Left cardiac atrium (tissue), 4 donors: ENCODE measurements around the gene CX3CR1. TPM values are rescaled to one million over a fixed set of nuclear protein-coding genes. Genes with fewer than 3 reads are reported as not detected.
A peak's percentile ranks its signal among the peaks of the same experiment; 100 is the strongest.

Experiments used
- ATAC-seq, 2 donors: fragments of 200-7000 bp; cut with Tn5 transposase; one replicate each; pipeline ENCODE4 v1.9.1; 2020; ENCODE audit warnings: mild to moderate bottlenecking in 2 of 2, moderate library complexity in 2 of 2
- DNase-seq: peaks from one replicate; pipeline ENCODE4 v3.0.0-alpha.2; 2020
- intact Hi-C, 2 donors: fragments of 100-400 bp; cut with DNase I; formaldehyde crosslinking; loops; one replicate each; pipeline versions ENCODE4 v1.14.1 to v1.15.1; 2022 to 2023
- total RNA-seq, 2 donors: library from RNA; stranded (reverse); fragmentation: NEBNext Ultra II Directional; extraction: Animal tissue kit (Norgen Biotek cat#: 25700); gene quantifications; one replicate each; pipeline ENCODE4 v1.2.1, GENCODE V29; 2021
- donor health status: DM: no; HTN: yes; CAD: no.
- donor health status: DM: no; HTN: yes; CAD: no; lungs with severe emphysema.
- donor health status: DM: yes; HTN: yes; CAD: no.
- donor health status: Dilated cardiomyopathy.

The CX3CR1 gene
- total RNA-seq, 2 donors from 2014 or later, result 0.60 to 1.4 TPM

DNA sequence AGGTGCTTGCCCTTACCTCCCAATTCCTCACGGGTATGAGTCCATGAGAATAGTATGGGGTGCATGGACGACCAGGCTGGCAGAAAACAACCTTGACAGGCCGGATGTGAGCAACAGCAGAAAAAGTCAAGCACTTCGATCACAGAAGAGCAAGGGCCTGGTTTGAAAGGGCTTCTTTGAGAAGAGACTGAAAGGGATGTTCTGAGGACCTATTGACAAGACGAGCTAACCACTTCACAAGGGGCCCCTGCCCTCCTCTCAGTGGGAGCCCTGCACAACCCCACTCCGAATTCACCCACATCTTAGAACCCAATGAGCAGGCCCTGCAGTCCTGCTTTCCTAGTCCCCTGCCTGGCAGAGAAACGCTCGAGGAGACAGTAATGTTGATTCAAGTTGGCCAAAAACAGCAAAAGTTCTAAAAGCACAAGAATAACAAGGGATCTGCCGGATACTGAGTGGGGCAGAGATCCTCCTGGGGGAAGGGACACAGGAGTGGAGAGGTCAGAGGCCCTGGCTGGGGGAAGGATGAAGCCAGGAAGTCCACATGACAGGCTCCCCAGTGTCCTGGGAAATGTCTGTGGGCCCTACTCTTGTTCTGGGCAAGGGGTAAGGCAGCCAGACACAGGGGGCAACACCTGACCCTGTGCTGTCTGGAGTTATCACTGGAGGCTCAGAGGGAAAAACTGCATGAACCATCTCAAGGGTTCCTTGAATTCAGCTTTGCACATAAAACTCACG lies 14.8 kb upstream of the CX3CR1 start:
- ATAC-seq, result peak in 1 of 2 donors; percentile 18
- intact Hi-C loops, result loop anchor here (2.0 to 5.0 kb wide), 2 partner anchors 102 to 168 kb away; partner anchors contain the start of gene XIRP1 (in 1 of the 2)
- no peak for DNase-seq

DNA sequence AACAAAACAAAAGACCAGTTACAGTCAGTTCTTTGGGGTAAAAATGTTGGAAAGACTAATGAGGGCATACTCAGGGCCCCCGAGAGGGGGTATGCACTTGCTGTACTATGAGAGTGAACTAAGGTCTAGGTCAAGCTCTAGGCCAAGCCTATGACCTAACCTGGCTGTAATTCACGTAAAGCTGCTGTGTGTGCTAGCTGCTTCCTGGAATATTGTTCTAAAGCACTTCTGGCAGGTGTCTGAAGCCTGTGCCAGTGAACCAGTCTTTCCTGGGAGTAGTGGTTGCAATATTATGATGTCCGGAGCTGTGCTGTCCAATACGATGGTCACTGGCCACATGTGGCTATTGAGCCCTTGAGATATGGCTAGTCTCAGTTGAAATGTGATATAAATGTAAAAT lies 13.1 kb upstream of the CX3CR1 start:
- DNase-seq (no peak), ATAC-seq (no peak)
- intact Hi-C loops, result loop anchor here in 1 of 2 donors (5.0 kb wide), 1 partner anchor 101 kb away; the partner anchor contains the start of gene XIRP1

DNA sequence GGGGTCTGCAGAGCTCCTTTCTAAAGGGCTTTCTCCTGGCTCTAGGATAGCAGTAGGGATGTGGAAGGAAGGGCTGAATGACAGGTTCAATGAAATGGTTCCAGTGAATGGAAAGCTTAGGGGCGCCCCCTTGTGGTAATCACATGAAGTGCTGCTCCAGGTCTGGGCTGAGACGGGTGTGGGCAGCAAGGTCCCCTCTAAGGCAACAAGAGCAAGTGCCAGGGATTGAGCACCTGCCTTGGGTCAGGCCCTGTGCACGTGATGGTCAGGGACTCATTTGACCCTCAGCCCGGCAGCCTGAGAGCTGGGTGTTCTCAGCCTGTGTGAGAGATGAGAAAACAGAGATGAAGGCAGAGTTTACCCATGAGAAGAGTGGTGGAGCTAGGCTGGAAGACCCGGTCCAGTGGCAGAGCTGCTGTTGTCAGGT lies 12.1 kb upstream of the CX3CR1 start:
- intact Hi-C loops, result loop anchor here in 1 of 2 donors (5.0 kb wide), 1 partner anchor 100 kb away; the partner anchor contains the start of gene XIRP1
- ATAC-seq, result peak; percentile 58 to 72

DNA sequence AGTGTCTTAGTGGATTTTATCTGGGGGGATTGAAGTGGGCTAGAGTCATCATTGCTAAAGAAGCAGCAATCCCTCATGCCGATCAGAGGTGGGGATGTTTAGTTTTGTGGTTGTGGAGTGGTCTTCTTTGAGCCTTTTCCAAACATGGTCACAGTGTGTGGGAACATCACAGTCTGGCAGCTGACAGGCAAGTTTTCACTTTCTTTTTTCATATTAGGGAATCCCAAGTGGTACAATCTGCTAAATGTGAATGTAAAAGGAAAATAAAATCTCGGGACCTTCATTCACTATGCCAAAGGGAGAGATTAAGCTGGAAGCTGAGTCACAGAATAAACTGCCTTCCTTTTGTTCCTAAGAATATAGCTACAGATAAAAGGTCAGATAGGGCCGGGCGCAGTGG lies 10.4 kb upstream of the CX3CR1 start:
- DNase-seq (no peak), ATAC-seq (no peak)
- intact Hi-C loops, result loop anchor here in 1 of 2 donors (5.0 kb wide), 1 partner anchor 98 kb away; the partner anchor contains the start of gene XIRP1

More for the DNA sequence above, 12.1 kb upstream of the CX3CR1 start:
- peak; percentile 63 for DNase-seq

DNA sequence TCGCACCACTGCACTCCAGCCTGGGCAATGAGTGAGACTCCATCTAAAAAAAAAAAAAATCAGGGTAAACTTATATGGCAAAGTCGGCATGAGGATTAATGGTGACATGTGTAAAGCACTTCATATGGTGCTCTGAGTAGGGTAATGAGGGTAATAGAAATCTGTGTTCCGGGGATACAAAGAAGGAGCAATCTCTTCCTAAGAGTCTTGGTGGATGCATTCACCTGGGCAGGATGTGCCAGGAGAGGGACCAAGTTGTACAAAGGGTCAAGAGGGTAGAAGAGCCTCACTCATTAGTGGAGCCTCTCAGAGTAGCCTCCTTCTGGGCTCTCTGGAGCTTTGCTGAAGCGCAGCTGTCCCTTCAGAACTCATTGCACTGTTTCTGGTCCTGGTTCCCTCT lies 9.3 kb upstream of the CX3CR1 start:
- DNase-seq, result no peak
- intact Hi-C loops, result loop anchor here (5.0 kb wide), 1 partner anchor 82 kb away; no protein-coding TSS in a partner anchor
- ATAC-seq, result no peak

DNA sequence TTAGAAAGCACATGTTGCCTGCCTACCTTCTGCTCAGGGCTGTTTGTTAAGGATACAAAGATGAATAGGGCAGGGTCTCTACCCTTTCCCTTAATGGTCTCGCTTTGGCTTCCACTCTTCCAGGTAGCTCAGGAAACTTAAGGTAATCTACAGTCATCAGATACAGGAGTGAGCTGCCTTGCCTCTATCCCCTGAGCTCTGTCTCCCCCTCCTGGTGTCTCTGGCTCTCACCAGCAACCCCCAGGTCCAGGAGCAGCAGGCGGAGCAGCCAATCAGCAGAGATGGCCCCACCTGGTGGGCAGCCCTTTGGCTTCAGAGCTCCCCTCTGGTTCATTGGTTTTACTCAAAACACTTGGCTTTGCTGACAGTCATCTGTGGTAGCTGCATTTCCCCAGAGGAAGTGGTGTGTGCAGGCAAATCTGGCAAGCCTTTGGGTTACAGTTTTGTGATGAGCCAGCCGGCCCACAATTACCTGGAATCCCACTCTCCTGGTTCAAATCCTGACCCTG lies 8.5 kb upstream of the CX3CR1 start:
- intact Hi-C loops, result loop anchor here (1.0 to 5.0 kb wide), 2 partner anchors 81 to 162 kb away; no protein-coding TSS in a partner anchor
- ATAC-seq (peak; percentile 92 to 96), DNase-seq (peak; percentile 82)

DNA sequence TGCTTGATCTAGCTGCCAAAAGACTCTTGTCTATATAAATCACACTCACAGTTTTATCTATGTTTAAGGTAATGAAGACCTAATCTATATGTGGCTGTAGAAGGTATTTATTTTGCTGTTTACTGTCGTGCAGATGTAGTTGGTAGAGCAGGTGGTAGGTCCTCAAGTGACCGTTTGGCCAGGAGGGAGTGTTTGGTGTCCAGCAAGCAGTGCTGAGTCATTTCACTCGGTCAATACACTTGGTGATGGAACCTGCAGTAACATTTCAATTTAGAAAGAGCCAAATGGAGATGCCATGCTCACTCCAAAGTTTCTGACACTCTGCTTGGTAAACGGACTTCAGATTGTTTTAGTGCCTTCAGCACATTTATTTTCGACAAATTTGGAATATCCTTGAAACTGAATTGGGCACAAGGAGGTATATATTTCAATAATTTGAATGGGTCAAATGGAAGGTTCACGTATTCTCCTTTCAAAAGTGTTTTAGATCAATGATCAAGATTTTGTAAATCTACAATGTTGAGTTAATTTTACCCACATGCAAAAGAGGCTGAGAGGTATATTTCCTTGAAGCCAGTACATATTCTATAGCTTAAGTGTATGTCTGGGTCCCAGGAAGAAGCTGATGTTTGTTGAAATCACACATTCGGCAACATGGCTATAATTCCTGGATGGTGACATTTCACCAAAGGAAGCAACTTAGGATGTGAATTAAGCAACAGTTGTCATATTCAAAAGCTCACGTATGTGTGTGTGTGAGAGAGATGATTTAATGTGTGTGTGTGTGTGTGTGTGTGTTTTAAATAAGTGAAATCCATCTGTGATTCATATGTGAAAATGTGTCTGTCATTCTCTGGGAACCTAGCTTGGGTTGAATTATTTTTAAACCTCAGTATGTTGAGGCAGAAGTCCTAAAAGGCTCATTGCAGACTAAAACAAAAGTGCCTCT lies 7.7 kb upstream of the CX3CR1 start:
- intact Hi-C loops, result loop anchor here (1.0 to 5.0 kb wide), 2 partner anchors 80 to 161 kb away; no protein-coding TSS in a partner anchor
- ATAC-seq (no peak), DNase-seq (no peak)

DNA sequence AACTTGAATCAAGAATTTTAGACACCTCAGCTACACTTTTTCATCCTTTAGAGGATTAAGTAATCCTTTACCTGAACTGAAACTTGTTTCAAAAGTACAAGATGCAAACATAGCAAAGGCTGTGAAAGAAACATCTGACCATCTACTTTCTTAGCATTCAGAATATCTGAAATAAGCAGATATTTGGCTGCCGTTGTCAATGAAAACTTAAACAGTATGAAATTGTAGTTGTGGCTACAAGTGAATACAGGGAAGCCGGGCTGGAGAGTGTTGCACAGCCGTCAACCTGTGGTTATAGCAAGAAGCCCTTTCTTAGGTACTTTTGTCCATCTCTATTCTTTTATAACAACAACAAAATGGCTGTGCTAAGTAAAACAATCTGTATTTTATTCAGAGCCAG lies 6.9 kb upstream of the CX3CR1 start:
- intact Hi-C loops, result loop anchor here (5.0 kb wide), 1 partner anchor 79 kb away; no protein-coding TSS in a partner anchor
- no peak for ATAC-seq
- no peak for DNase-seq

DNA sequence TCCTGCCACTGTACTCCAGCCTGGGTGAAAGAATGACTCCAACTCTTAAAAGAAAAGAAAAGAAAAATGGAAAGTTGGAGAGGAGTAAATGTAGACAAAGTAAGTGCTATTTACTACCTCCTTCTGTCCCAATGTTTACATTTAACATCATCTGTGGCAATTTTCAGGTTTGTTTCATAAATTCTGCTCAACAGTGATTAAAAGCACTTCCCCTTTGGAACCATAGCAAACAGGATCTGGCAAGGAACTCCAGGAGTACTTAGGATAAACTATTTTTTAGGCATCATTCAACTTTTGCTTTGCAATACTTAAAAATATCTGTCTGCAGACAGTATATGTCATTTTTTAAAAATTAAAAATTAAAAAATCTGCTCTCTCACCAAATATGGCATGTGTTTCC lies 5.5 kb upstream of the CX3CR1 start:
- intact Hi-C loops, result loop anchor here (5.0 kb wide), 1 partner anchor 78 kb away; no protein-coding TSS in a partner anchor
- no peak for DNase-seq
- no peak for ATAC-seq

DNA sequence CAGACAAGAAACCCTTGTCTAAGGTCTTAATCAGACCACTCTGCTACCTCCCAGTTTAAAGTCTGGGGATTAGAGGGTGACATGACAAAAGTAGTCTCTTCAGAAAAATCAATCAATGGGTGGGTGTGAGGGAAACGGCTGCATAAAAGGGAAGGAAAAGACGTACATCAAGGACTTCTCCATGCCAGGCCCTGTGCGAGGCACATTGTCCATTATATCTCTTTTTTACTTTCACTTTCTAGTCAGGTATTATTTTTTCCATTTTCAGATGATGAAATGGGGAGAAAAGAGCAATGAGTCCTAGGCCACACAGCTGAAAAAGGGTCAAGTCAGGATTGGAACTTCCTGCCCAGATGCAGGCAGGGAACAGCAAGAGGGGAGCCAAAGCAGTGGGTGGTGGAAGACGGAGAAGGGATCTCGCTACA lies 4.6 kb upstream of the CX3CR1 start:
- ATAC-seq, result no peak
- intact Hi-C loops, result no loop called here
- no peak for DNase-seq

DNA sequence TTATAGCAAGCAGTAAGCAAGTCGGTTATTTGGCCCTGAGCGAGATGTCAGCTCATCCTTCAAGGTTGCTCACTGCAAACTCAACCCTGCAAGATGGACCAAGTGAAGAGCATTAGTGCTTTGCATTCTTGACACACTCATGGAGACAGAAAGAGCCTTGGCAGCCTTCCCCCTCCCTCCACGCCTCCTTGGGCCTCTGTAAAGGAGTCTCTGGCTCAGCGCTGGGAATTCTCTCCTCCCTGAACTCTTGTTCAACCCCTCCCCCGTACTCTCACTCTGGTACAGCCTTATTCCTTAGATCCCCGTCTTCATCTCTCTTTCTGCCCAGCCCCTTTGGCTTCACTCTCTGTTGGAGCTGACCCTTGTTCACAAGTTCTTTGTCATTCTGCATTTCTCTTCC lies 2.2 kb upstream of the CX3CR1 start:
- intact Hi-C loops, result no loop called here
- DNase-seq (no peak), ATAC-seq (no peak)

DNA sequence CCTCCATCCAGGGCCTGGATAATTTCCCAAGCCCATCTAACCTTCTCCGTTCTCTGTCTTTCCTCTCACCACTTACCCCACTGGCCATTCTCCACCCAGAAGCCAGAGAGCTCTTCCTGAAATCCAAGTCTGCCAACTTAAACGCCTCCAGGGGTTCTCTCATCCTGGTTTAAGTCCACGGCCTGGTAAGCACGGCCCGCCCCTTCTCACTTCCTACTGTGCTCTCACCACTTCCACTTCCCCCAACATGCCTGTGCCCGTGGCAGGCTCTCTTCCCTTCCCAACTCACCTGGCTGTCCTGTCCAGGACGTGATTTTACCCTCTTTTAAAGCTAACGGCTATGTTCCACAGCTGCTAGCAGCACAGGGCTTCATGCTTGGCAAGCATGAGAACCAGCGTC lies 1.7 kb upstream of the CX3CR1 start:
- DNase-seq (no peak), ATAC-seq (no peak)
- intact Hi-C loops, result no loop called here

DNA sequence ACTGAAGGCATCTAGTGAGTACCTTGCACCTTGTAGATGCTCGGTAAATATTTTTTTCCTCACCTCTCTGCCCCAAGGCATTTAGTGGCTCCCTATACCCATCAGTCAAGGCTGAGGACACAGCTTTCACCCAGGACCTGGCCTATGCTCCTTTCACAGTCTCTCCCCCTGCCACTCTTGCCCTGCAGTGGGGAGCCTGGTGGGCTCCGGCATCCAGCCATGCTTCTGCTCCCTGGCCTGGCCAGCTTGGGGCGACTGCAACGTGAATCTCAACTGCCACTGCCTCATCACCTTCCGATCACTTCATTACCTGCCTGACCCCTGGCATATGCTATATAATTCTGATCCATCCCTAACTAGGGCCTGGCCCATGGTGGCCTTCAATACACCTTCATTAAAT lies 735 bp upstream of the CX3CR1 start:
- no peak for ATAC-seq
- intact Hi-C loops, result no loop called here
- DNase-seq, result no peak

DNA sequence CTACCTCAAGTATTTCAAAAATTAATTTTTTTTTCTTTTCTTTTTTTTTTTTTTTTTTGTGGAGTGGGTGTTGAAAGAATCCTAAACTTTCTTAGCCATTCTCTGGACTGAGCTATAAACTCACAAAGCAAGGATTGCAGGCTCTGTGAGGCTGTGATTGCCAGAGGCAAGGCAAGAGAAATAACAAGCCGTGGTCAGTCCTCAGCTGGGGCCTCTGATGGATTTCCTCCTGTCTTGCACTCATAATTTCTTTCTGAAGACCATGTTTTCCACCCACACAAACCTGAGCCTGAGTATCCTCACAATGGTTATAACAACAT lies 1.3 kb downstream of the CX3CR1 start:
- ATAC-seq, result no peak
- DNase-seq, result no peak
- intact Hi-C loops, result no loop called here

DNA sequence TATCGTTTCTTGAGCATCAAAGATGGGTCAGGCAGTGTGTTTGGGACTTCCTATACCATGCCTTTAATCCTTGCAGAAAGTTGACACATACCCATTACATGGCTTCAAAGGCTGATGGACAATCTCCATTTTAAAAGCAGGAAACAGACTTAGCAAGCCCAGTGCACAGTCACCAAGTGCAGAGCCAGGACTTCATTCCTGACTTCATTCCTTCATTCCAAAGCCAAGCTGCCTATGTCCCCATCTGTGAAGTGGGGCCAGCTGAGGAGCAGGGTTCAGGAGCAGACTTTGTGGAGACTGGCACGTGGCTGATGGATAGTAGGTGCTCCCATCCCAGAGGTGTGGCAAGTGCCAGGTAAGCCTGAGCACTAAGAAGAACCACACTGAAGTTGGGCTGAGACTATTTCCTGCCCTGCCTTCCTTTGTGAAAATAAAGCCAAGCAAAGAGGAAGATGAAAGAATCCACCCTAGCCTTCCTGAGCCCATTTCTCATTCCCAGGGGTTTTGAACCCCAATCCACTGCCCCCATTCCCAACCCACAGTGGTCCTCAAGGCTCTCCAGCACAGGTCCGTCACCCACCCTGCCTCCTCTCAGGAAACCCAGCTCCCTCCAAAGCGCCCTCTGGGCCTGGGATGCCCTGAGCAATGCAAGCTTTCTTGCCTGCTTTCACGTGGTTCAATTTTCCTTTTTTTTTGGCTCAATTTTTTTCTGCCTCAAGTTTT lies 1.8 kb downstream of the CX3CR1 start:
- intact Hi-C loops, result no loop called here

DNA sequence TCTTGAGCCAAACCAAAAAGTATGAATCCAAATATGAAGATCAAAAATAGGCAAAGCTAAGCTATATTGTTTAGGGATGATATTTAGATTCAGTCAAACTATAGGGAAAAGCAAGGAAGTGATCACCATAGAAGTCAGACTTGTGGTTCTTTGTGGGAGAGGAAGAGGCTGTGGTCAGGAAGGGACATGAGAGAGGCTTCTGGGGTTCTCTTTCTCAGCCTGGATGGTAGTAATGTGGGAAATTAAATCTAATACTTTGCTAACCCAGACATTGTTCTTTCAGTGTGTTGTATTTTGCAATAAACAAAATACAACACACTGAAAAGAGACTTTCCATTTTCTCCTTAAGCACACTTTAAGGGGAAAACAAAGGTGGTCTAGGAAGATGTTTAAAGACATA lies 3.1 kb downstream of the CX3CR1 start:
- DNase-seq (no peak), ATAC-seq (no peak)
- intact Hi-C loops, result no loop called here

More for the DNA sequence above, 1.8 kb downstream of the CX3CR1 start:
- ATAC-seq (no peak), DNase-seq (no peak)

DNA sequence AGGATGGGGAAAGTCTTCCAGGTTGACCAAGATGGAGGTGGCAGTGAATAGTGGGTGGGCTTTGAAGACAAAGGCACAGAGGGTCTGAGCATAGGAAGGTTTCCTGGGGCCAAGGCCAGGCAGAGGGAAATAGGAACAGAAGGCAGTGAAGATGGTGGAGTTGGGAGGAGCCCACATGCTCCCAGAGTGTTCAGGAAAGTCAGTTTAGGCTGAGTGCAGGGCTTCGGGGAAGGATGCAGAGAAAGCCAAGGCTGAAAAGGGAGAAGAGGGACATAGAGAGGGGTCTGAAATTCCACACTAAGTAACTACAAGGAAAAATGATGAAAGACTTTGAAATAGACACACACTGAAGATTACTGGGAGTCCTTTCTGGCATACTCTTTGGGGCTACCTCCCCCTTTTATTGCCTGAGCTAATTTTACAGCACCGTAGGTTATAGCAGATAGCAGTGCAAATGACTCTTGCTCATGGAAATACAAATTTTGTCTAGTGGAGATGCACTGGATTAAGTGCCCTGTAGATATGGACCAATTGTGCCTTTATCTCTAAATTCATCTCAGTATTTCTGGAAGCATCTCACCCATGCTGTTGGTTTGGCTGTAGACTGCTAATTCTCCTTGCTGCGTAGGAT lies 3.8 kb downstream of the CX3CR1 start:
- no peak for ATAC-seq
- intact Hi-C loops, result no loop called here
- no peak for DNase-seq

DNA sequence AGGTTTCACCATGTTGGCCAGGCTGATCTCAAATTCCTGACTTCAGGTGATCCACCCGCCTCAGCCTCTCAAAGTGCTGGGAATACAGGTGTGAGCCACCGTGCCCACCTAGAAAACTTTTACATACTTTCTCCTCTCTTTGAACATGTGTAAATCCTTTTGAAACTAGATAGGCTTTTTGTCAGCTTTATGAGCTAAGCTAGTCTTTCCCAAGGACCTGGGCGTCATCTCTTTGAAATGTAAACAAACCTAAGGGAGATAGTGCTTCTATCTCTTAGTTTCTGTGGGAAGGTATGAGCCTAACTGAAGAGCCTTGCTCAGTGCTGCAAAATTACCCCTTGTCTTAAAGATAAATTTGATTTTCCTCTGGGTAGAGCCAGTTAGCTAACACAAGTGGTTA lies 4.8 kb downstream of the CX3CR1 start:
- ATAC-seq, result peak in 1 of 2 donors; percentile 39
- no peak for DNase-seq
- intact Hi-C loops, result no loop called here
